ENCODE results near the gene LYPLAL1. TPM values are rescaled to one million over a fixed set of nuclear protein-coding genes. Genes with fewer than 3 reads are reported as not detected.
"Not testable (repeated sequence)": the region's sequence is repeated elsewhere in the genome, so short reads cannot be mapped to it uniquely, and the experiment has no call there.

LYPLAL1 gene
- total RNA-seq, 1 experiment from 2014 or later = 14.6 TPM

DNA sequence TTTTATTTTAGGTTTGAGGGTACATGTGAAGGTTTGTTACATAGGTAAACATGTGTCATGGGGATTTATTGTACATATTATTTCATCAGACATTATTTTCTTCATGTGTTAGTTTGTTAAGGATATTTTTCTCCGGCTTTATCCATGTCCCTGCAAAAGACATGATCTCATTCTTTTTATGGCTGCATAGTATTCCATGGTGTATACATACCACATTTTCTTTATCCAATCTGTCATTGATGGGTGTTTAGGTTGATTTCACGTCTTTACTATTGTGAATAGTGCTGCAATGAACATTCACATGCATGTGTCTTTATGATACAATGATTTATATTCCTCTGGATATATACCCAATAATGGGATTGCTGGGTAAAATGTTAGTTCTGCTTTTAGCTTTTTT is 76.8 kb downstream of the LYPLAL1 start:
- H3K4me3 ChIP-seq; DNase-seq (ENCODE audit: low read depth in 1 of 2, low spot score in 2 of 2); H3K36me3 ChIP-seq: not testable (repeated sequence)

DNA sequence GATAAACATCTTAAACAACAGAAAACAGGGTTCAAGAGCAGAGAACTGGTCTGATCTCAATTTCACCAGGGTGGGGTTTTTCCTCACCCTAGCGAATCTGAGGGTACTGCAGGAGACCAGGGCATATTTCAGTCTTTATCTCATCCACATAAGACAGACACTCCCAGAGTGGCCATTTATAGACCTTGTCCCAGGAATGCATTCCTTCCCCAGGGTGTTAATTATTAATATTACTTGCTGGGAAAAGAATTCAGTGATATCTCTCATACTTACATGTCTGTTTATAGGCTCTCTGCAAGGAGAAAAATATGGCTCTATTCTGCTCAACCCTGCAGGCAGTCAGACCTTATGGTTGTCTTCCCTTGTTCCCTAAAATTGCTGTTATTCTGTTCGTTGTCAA is 84.1 kb downstream of the LYPLAL1 start:
- H3K36me3 ChIP-seq = no peaks in the 10 kb centered on the region
- no peaks in the 10 kb centered on the region for H3K4me1 ChIP-seq (replicated peaks)
- H3K9me3 ChIP-seq (replicated peaks) = no peaks in the 10 kb centered on the region
- no peaks in the 10 kb centered on the region for H3K27me3 ChIP-seq (replicated peaks)
- DNase-seq (ENCODE audit: low read depth in 1 of 2, low spot score in 2 of 2) = no peak
- H3K27ac ChIP-seq = no peak overlapping the region
- no peak overlapping the region for H3K4me3 ChIP-seq

More for the DNA sequence above, 76.8 kb downstream of the LYPLAL1 start:
- not testable (repeated sequence) for H3K9me3 ChIP-seq (replicated peaks); H3K27me3 ChIP-seq (replicated peaks); H3K4me1 ChIP-seq (replicated peaks); H3K27ac ChIP-seq

DNA sequence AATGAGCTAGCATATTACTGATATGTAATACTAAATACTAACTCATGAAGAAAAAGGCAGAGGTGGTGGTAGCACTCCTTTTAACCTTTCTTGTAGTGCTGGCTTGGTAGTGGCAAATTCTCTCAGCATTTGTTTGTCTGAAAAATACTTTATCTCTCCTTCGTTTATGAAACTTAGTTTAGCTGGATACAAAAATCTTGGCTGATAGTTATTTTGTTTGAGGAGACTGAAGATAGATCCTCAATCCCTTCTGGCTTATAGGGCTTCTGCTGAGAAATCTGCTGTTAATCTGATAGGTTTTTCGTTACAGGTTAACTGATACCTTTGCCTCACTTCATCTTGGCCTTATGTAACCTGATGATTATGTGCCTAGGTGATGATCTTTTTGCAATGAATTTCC is 87.8 kb downstream of the LYPLAL1 start:
- H3K4me3 ChIP-seq = no peak overlapping the region

More for the DNA sequence above, 87.8 kb downstream of the LYPLAL1 start:
- no peaks in the 10 kb centered on the region for H3K36me3 ChIP-seq
- H3K27me3 ChIP-seq (replicated peaks) = no peaks in the 10 kb centered on the region
- H3K27ac ChIP-seq = no peak overlapping the region
- no peak for DNase-seq (ENCODE audit: low read depth in 1 of 2, low spot score in 2 of 2)
- no peaks in the 10 kb centered on the region for H3K9me3 ChIP-seq (replicated peaks)
- H3K4me1 ChIP-seq (replicated peaks) = no peaks in the 10 kb centered on the region
